Suprapubic skin (tissue), 4 donors: ENCODE results near the gene MYO16.

ENCODE experiments used
- CTCF ChIP-seq, 2 donors: fragments of 200-600 bp in 1 of 2; fragments of 450-650 bp in 1 of 2; sonication (generic) in 1 of 2; IDR thresholded peaks; one replicate each; pipeline ENCODE4 v1.5.1; 2016 to 2019; ENCODE audit warnings: antibody characterized with exemption in 2 of 2, mild to moderate bottlenecking in 1 of 2, moderate library complexity in 1 of 2
- EP300 ChIP-seq: sonication (generic); formaldehyde crosslinking; IDR thresholded peaks from one replicate; pipeline ENCODE4 v1.6.1; 2017; ENCODE audit warnings: antibody characterized with exemption
- POLR2A ChIP-seq, 2 donors: fragments of 450-650 bp; IDR thresholded peaks; one replicate each; pipeline ENCODE4 v1.6.1; 2017; ENCODE audit warnings: antibody characterized with exemption in 2 of 2, mild to moderate bottlenecking in 2 of 2, moderate library complexity in 2 of 2
- POLR2AphosphoS5 ChIP-seq, 3 donors: sonication (generic); formaldehyde crosslinking; IDR thresholded peaks; one replicate each; pipeline ENCODE4 v1.6.1; 2017; ENCODE audit warnings: antibody characterized with exemption in 3 of 3

- no peak for TF ChIP-seq CTCF (IDR thresholded peaks at IDR 0.05)
- TF ChIP-seq POLR2A (IDR thresholded peaks at IDR 0.05), result no peak
- no peak for TF ChIP-seq POLR2AphosphoS5 (IDR thresholded peaks at IDR 0.05)
- no peak for TF ChIP-seq EP300
Measured at GRCh38 chr13:109105899-109106298, 476.5 kb downstream of the MYO16 start.
